ENCODE results near the gene MKRN2. TPM values are rescaled to one million over a fixed set of nuclear protein-coding genes. Genes with fewer than 3 reads are reported as not detected.

Gene MKRN2
- total RNA-seq, 2 experiments from 2014 or later, result 21.9 to 25.7 TPM

DNA sequence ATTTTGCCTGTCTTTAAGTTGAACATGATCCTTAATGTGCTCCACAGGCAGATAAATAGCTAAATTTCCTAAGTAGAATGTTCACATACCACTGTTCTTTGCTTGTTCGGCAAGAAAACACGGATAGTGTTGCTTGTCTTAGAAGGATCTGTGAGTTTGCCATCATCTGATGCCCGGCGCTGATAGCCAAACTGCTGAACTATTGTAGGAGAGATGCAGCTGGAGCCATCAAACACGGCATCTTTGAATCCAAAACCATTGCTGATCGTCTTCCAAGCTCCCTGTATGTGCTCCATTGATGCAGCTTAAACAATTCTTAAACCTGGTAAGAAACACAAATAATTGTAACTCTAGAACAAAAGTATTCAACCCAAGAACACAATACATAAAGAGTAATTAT is 61.5 kb downstream of the MKRN2 start:
- TF ChIP-seq, protein P1, sequence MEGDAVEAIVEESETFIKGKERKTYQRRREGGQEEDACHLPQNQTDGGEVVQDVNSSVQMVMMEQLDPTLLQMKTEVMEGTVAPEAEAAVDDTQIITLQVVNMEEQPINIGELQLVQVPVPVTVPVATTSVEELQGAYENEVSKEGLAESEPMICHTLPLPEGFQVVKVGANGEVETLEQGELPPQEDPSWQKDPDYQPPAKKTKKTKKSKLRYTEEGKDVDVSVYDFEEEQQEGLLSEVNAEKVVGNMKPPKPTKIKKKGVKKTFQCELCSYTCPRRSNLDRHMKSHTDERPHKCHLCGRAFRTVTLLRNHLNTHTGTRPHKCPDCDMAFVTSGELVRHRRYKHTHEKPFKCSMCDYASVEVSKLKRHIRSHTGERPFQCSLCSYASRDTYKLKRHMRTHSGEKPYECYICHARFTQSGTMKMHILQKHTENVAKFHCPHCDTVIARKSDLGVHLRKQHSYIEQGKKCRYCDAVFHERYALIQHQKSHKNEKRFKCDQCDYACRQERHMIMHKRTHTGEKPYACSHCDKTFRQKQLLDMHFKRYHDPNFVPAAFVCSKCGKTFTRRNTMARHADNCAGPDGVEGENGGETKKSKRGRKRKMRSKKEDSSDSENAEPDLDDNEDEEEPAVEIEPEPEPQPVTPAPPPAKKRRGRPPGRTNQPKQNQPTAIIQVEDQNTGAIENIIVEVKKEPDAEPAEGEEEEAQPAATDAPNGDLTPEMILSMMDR (conservative IDR thresholded peaks at IDR 0.05; ENCODE audit: low read length), result no peak
- TF ChIP-seq EZH2phosphoT487 (IDR thresholded peaks at IDR 0.05; ENCODE audit: borderline replicate concordance, low read depth, low read length), result no peak
- H3K4me2 ChIP-seq (ENCODE audit: low read length), result no peak overlapping the region
- no peaks in the 10 kb centered on the region for H3K9me2 ChIP-seq (ENCODE audit: insufficient read depth, low read length)
- intact Hi-C loops (cut with micrococcal nuclease; ENCODE audit: unreplicated experiment), result no loop called here
- no peak overlapping the region for H3K4me3 ChIP-seq (ENCODE audit: low read depth, low read length, poor library complexity, severe bottlenecking)
- peaks cover 54% of the 10 kb centered on the region for H3K79me2 ChIP-seq (ENCODE audit: insufficient read depth, low read depth, low read length)
- no peak overlapping the region for H2AFZ ChIP-seq (ENCODE audit: low read length)
- ChIA-PET CTCF (ENCODE audit: unreplicated experiment) (interaction anchor here (1.2 kb wide), 1 partner anchor 72 kb away, joined by 4 read pairs; no protein-coding TSS in a partner anchor), POLR2A (interaction anchor here (0.7 kb wide), 2 partner anchors 162 to 1479 kb away, joined by 3 read pairs; no protein-coding TSS in a partner anchor)
- no peaks in the 10 kb centered on the region for H3K4me1 ChIP-seq (ENCODE audit: insufficient read depth, low read length, poor library complexity, severe bottlenecking)
- no peaks in the 10 kb centered on the region for H3K9me3 ChIP-seq (ENCODE audit: low read length)
- BruUV-seq (replicated peaks), result no TSS peak
- H4K20me1 ChIP-seq (ENCODE audit: insufficient read depth, low read length), result 0 out of 2 replicates have a peak, but pooled peaks cover 5% of the 10 kb centered on the region
- no peak overlapping the region for H3K27ac ChIP-seq (ENCODE audit: low read depth, low read length, poor library complexity, severe bottlenecking)
- H3K36me3 ChIP-seq (ENCODE audit: insufficient read depth, low read length), result peaks cover 51% of the 10 kb centered on the region
- DNase-seq (ENCODE audit: low spot score), result no peak

DNA sequence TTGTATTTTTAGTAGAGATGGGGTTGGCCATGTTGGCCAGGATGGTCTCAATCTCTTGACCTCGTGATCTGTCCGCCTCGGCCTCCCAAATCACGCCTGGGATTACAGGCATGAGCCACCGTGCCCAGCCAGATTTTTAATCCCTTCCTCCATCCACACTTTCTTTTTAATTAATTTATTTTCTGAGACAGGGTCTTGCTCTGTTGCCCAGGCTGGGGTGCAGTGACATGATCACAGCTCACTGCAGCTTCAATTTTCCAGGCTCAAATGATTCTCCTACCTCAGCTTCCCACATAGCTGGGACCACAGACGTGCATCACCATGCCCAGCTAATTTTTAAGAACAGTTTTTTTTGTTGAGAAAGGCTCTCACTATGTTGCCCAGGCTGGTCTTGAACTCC is 63.4 kb downstream of the MKRN2 start:
- CTCF ChIA-PET (ENCODE audit: unreplicated experiment), result no interaction called here
- Histone ChIP-seq H3K36me3 (ENCODE audit: insufficient read depth, low read length) (peaks cover 33% of the 10 kb centered on the region), H3K9me3 (ENCODE audit: low read length) (no peaks in the 10 kb centered on the region), H3K79me2 (ENCODE audit: insufficient read depth, low read depth, low read length) (peaks cover 73% of the 10 kb centered on the region), H3K4me3 (ENCODE audit: low read depth, low read length, poor library complexity, severe bottlenecking) (no peak overlapping the region), H4K20me1 (ENCODE audit: insufficient read depth, low read length) (0 out of 2 replicates have a peak, but pooled peaks cover 5% of the 10 kb centered on the region), H3K4me2 (ENCODE audit: low read length) (no peak overlapping the region), H2AFZ (ENCODE audit: low read length) (no peak overlapping the region), H3K4me1 (ENCODE audit: insufficient read depth, low read length, poor library complexity, severe bottlenecking) (peaks cover 3% of the 10 kb centered on the region), H3K27ac (ENCODE audit: low read depth, low read length, poor library complexity, severe bottlenecking) (no peak overlapping the region), H3K9me2 (ENCODE audit: insufficient read depth, low read length) (no peaks in the 10 kb centered on the region)
- no TSS peak for BruUV-seq (replicated peaks)
- POLR2A ChIA-PET, result interaction anchor here (0.7 to 1.1 kb wide), 3 partner anchors 9 to 58 kb away, joined by 3 read pairs; no protein-coding TSS in a partner anchor
- TF ChIP-seq EZH2phosphoT487 (IDR thresholded peaks at IDR 0.05; ENCODE audit: borderline replicate concordance, low read depth, low read length), result no peak
- TF ChIP-seq, protein P1 (conservative IDR thresholded peaks at IDR 0.05; ENCODE audit: low read length), result no peak
- intact Hi-C loops (cut with micrococcal nuclease; ENCODE audit: unreplicated experiment), result no loop called here
- no peak for DNase-seq (ENCODE audit: low spot score)

DNA sequence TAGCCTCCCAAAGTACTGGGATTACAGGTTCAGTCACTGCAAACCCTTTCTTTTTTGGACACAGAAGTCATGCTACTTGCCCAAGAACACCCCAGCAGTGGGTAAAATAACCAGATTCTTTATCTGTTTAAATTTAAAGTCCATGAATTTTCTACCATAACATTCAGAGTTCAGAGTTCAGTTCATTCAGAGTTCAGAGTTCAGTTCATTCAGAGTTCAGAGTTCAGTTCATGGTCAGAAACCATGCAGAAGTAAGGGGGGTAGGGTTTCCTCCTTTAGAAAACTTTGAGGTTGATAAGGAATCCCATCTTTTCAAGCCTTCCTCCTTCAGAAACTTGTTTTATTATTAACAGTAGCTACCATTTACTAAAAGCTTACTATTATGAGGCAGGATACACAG is 63.8 kb downstream of the MKRN2 start:
- TF ChIP-seq, protein P1 (conservative IDR thresholded peaks at IDR 0.05; ENCODE audit: low read length), result no peak
- no peak for TF ChIP-seq EZH2phosphoT487 (IDR thresholded peaks at IDR 0.05; ENCODE audit: borderline replicate concordance, low read depth, low read length)
- POLR2A ChIA-PET, result interaction anchor here (0.7 to 1.1 kb wide), 2 partner anchors 9 to 28 kb away, joined by 3 read pairs; no protein-coding TSS in a partner anchor
- peaks cover 7% of the 10 kb centered on the region for H3K4me1 ChIP-seq (ENCODE audit: insufficient read depth, low read length, poor library complexity, severe bottlenecking)
- H3K27ac ChIP-seq (ENCODE audit: low read depth, low read length, poor library complexity, severe bottlenecking), result no peak overlapping the region
- peaks cover 28% of the 10 kb centered on the region for H3K36me3 ChIP-seq (ENCODE audit: insufficient read depth, low read length)
- CTCF ChIA-PET (ENCODE audit: unreplicated experiment), result no interaction called here
- H3K9me2 ChIP-seq (ENCODE audit: insufficient read depth, low read length), result no peaks in the 10 kb centered on the region
- H3K4me2 ChIP-seq (ENCODE audit: low read length), result no peak overlapping the region
- BruUV-seq (replicated peaks), result no TSS peak
- peaks cover 77% of the 10 kb centered on the region for H3K79me2 ChIP-seq (ENCODE audit: insufficient read depth, low read depth, low read length)
- no peak overlapping the region for H2AFZ ChIP-seq (ENCODE audit: low read length)
- H3K4me3 ChIP-seq (ENCODE audit: low read depth, low read length, poor library complexity, severe bottlenecking), result no peak overlapping the region
- H4K20me1 ChIP-seq (ENCODE audit: insufficient read depth, low read length), result peaks cover 5% of the 10 kb centered on the region; the same call in 1 of the 2 replicates
- no peaks in the 10 kb centered on the region for H3K9me3 ChIP-seq (ENCODE audit: low read length)
- intact Hi-C loops (cut with micrococcal nuclease; ENCODE audit: unreplicated experiment), result no loop called here
- DNase-seq (ENCODE audit: low spot score), result no peak
